Dermis microvascular lymphatic vessel endothelial cell (primary cell): Measurements from ENCODE around the gene TRAPPC14. TPM values are rescaled to one million over a fixed set of nuclear protein-coding genes. Genes with fewer than 3 reads are reported as not detected.

Experiments used
- DNase-seq, 2 donors: peaks; one replicate each; pipeline versions ENCODE4 v3.0.0 to v3.0.0-alpha.2; 2010; ENCODE audit warnings: low read depth in 2 of 2
- total RNA-seq: library from RNA; depleted of rRNA; stranded (reverse); fragments of >200 nt; gene quantifications from 2 replicates; pipeline ENCODE4 v1.2.1, GENCODE V29; 2014

Gene TRAPPC14
- total RNA-seq, 1 donor from 2014 or later: 4.4 TPM

- DNase-seq: no peak
Measured at GRCh38 chr7:100126239-100126930, 32.1 kb downstream of the TRAPPC14 start.

- no peak for DNase-seq
Measured at GRCh38 chr7:100124301-100125230, 34.0 kb downstream of the TRAPPC14 start.

- DNase-seq: no peak
Measured at GRCh38 chr7:100122568-100122967, 36.0 kb downstream of the TRAPPC14 start.

- no peak for DNase-seq
Measured at GRCh38 chr7:100122067-100122466, 36.5 kb downstream of the TRAPPC14 start.

- DNase-seq: no peak
Measured at GRCh38 chr7:100120733-100121036, 37.8 kb downstream of the TRAPPC14 start.

- no peak for DNase-seq
Measured at GRCh38 chr7:100119970-100120732, 38.4 kb downstream of the TRAPPC14 start.

GRCh38 chr7:100119072-100119969 is 39.2 kb downstream of the TRAPPC14 start, which contains the start of the genes CNPY4 and TAF6:
Gene CNPY4 (plus strand): TSS chr7:100119634. CDS start chr7:100119745, 111 bp downstream.
Gene TAF6 (minus strand): TSS chr7:100119358. CDS start chr7:100114209, 5,149 bp downstream.
- DNase-seq: peak; percentile 90 to 96

- DNase-seq: no peak
Measured at GRCh38 chr7:100118388-100119071, 40.0 kb downstream of the TRAPPC14 start.

GRCh38 chr7:100115026-100115425 is 43.5 kb downstream of the TRAPPC14 start:
- DNase-seq: no peak

GRCh38 chr7:100111914-100112313 is 46.6 kb downstream of the TRAPPC14 start:
- DNase-seq: no peak

- no peak for DNase-seq
Measured at GRCh38 chr7:100111156-100111555, 47.4 kb downstream of the TRAPPC14 start.

- no peak for DNase-seq
Measured at GRCh38 chr7:100109521-100110163, 48.9 kb downstream of the TRAPPC14 start.

- DNase-seq: no peak
Measured at GRCh38 chr7:100107890-100108289, 50.6 kb downstream of the TRAPPC14 start.

- DNase-seq: no peak
Measured at GRCh38 chr7:100107125-100107737, 51.3 kb downstream of the TRAPPC14 start.

- no peak for DNase-seq
Measured at GRCh38 chr7:100106633-100107032, 51.9 kb downstream of the TRAPPC14 start.

- DNase-seq: no peak
Measured at GRCh38 chr7:100105534-100105933, 53.0 kb downstream of the TRAPPC14 start.
